Neural cell (in vitro differentiated cells): ENCODE results near the gene CCNK. TPM values are rescaled to one million over a fixed set of nuclear protein-coding genes. Genes with fewer than 3 reads are reported as not detected.
A peak's percentile ranks its signal among the peaks of the same experiment; 100 is the strongest.

ENCODE experiments used
- H2AFZ ChIP-seq: fragments of 200-600, 300-800 bp; sonication (generic), shearing (Covaris generic); 2 replicates; pipeline ENCODE4 v1.6.0; 2014; ENCODE audit warnings: low read depth, mild to moderate bottlenecking, antibody characterized with exemption, low read length, moderate library complexity
- H3F3A ChIP-seq: fragments of 200-600 bp; shearing (Covaris generic); 2 replicates; pipeline ENCODE4 v1.6.1; 2016; ENCODE audit warnings: mild to moderate bottlenecking, moderate library complexity, mixed read lengths, antibody characterized with exemption, low read length; ENCODE audit not compliant: insufficient read depth, poor library complexity, severe bottlenecking
- H3K27ac ChIP-seq: fragments of 200-600, 300-800 bp; sonication (generic), shearing (Covaris generic); 2 replicates; pipeline ENCODE4 v1.5.1; 2014; ENCODE audit warnings: mild to moderate bottlenecking, low read length, moderate library complexity
- H3K27me3 ChIP-seq: fragments of 300-800, 200-600 bp; sonication (generic), shearing (Covaris generic); 2 replicates; pipeline ENCODE4 v1.6.0; 2014; ENCODE audit warnings: mild to moderate bottlenecking, low read depth, low read length, moderate library complexity; ENCODE audit not compliant: insufficient read depth
- H3K36me3 ChIP-seq: fragments of 300-800, 200-600 bp; sonication (generic), shearing (Covaris generic); 2 replicates; pipeline ENCODE4 v1.5.1; 2014; ENCODE audit warnings: mild to moderate bottlenecking, antibody characterized with exemption, low read length, moderate library complexity; ENCODE audit not compliant: insufficient read depth
- H3K4me2 ChIP-seq: fragments of 300-800, 200-600 bp; sonication (generic), shearing (Covaris generic); 2 replicates; pipeline ENCODE4 v1.6.0; 2014; ENCODE audit warnings: mild to moderate bottlenecking, low read length
- H3K4me3 ChIP-seq: fragments of 300-800, 200-600 bp; sonication (generic), shearing (Covaris generic); 2 replicates; pipeline ENCODE4 v1.5.1; 2014; ENCODE audit warnings: mild to moderate bottlenecking, low read length, moderate library complexity
- H3K79me2 ChIP-seq: fragments of 200-600 bp; shearing (Covaris generic); replicated peaks from 2 replicates; pipeline ENCODE4 v1.6.0; 2014; ENCODE audit warnings: mild to moderate bottlenecking, low read length, moderate library complexity; ENCODE audit not compliant: insufficient read depth
- H3K9ac ChIP-seq: fragments of 300-800, 200-600 bp; sonication (generic), shearing (Covaris generic); 2 replicates; pipeline ENCODE4 v1.6.1; 2016; ENCODE audit warnings: mild to moderate bottlenecking, low read length, mixed read lengths
- H3K9me2 ChIP-seq: fragments of 200-600 bp; shearing (Covaris generic); 2 replicates; pipeline ENCODE4 v1.6.1; 2016; ENCODE audit warnings: mild to moderate bottlenecking, low read length, mixed read lengths; ENCODE audit not compliant: insufficient read depth
- H3K9me3 ChIP-seq: fragments of 200-600, 300-800 bp; sonication (generic), shearing (Covaris generic); 2 replicates; pipeline ENCODE4 v1.6.1; 2016; ENCODE audit warnings: mild to moderate bottlenecking, mixed run types, low read length, moderate library complexity, mixed read lengths
- H4K20me1 ChIP-seq: fragments of 200-600 bp; shearing (Covaris generic); 2 replicates; pipeline ENCODE4 v1.6.1; 2016; ENCODE audit warnings: mild to moderate bottlenecking, mixed run types; ENCODE audit not compliant: insufficient read depth
- CTCF ChIP-seq: fragments of 450-650 bp; IDR thresholded peaks from 2 replicates; pipeline ENCODE4 v1.5.1; 2014; ENCODE audit warnings: antibody characterized with exemption, mild to moderate bottlenecking, moderate library complexity; ENCODE audit not compliant: poor library complexity, severe bottlenecking
- EP300 ChIP-seq: fragments of 450-650 bp; conservative IDR thresholded peaks from 2 replicates; pipeline ENCODE4 v1.6.1; 2014; ENCODE audit warnings: antibody characterized with exemption, mild to moderate bottlenecking, moderate library complexity; ENCODE audit not compliant: poor library complexity, severe bottlenecking
- EZH2 ChIP-seq: fragments of 200-600, 300-800 bp; shearing (Covaris generic), sonication (generic); IDR thresholded peaks from 2 replicates; pipeline ENCODE4 v1.6.1; 2014; ENCODE audit warnings: antibody characterized with exemption, low read length, borderline replicate concordance, mild to moderate bottlenecking; ENCODE audit not compliant: insufficient read depth, poor library complexity, severe bottlenecking
- MXI1 ChIP-seq: fragments of 450-650 bp; conservative IDR thresholded peaks from 2 replicates; pipeline ENCODE4 v1.6.1; 2014; ENCODE audit warnings: antibody characterized with exemption, mild to moderate bottlenecking; ENCODE audit not compliant: poor library complexity, severe bottlenecking
- POLR2AphosphoS5 ChIP-seq: IDR thresholded peaks from 2 replicates; pipeline ENCODE4 v1.6.1; 2012
- RAD21 ChIP-seq: fragments of 450-650 bp; conservative IDR thresholded peaks from 2 replicates; pipeline ENCODE4 v1.6.1; 2014; ENCODE audit warnings: antibody characterized with exemption, mild to moderate bottlenecking, moderate library complexity
- SMC3 ChIP-seq: fragments of 450-650 bp; conservative IDR thresholded peaks from 2 replicates; pipeline ENCODE4 v1.6.1; 2014; ENCODE audit warnings: antibody characterized with exemption, mild to moderate bottlenecking, moderate library complexity; ENCODE audit not compliant: poor library complexity
- TAF1 ChIP-seq: IDR thresholded peaks from 2 replicates; pipeline ENCODE4 v1.6.1; 2012; ENCODE audit warnings: low read depth
- polyA minus RNA-seq: library from RNA; depleted of rRNA, polyadenylated mRNA; stranded (reverse); fragments of >200 nt; gene quantifications from 2 replicates; pipeline ENCODE4 v1.2.3, GENCODE V29; 2014
- polyA plus RNA-seq: library from polyadenylated mRNA; depleted of rRNA; stranded (reverse); fragments of >200 nt; gene quantifications from 2 replicates; pipeline ENCODE4 v1.2.3, GENCODE V29; 2014
- TF ChIP-seq, protein P1 (sequence below): IDR thresholded peaks from 2 replicates; pipeline ENCODE4 v1.6.1; 2012; ENCODE audit warnings: borderline replicate concordance

CCNK gene
- polyA plus RNA-seq = 11.2 and 20.1 TPM in 2 replicates
- 21.2 and 36.7 TPM in 2 replicates for polyA minus RNA-seq

DNA sequence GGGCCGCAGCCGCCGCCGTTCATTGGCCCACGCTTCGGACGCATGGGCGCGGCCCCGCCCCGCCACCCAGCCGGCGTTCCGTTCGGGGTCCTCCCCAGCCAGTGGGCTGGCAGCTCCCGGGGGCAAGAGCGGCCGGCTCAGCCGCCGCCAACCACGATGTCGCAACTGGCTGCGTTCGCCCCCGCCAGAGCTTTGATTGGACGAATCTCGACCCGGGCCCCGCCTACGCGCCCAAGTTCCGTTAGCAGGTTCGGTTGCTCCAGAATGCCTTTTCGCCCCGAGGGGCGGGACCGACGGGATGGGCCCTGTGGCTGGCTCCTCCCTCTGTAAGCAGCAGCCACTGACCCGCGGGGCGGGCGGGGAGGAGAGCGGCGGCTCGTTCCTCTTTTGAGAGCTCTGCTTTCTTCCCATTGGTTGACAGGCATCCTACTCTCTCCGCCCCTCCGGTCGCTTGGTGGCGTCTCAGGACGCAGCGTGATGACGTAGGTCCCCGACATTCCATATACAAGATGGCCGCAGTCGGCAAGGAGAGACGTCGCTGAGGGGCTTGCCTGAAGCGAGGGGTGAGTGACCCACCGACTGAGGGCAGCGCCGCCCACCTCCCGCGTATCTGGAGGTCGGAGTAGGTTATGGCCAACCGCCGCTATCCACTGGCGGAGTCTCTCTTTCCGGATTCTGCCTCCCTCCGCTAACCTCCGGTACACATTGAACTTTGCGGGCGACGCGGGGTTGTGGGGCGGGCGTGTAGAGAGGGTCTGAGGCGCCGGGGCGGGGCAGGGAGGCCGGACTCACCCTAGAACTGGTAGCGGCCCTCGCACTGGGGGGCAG lies at the start of gene CCNK:
Gene CCNK, plus strand, starts transcription at position 493 of the 828 bp plus-strand sequence. CDS start 11,269 bp downstream, outside the sequence.
- Histone ChIP-seq H3K36me3 (no peaks in the 10 kb centered on the region), H3K4me2 (peak within 1 kb of the TSS; percentile 62), H3K9me2 (no peaks in the 10 kb centered on the region), H2AFZ (peak within 1 kb of the TSS; percentile 79), H3K4me3 (peak within 1 kb of the TSS; percentile 87), H3K27ac (peak within 1 kb of the TSS; percentile 80), H3K9me3 (no peaks in the 10 kb centered on the region), H4K20me1 (no peaks in the 10 kb centered on the region), H3F3A (no peaks in the 10 kb centered on the region), H3K79me2 (peaks cover 79% of the 10 kb centered on the region), H3K9ac (peak within 1 kb of the TSS; percentile 75), H3K27me3 (no peaks in the 10 kb centered on the region)
- TF ChIP-seq EZH2 = no peak
- TF ChIP-seq MXI1 = peak; percentile 86
- peak; percentile 98 for TF ChIP-seq POLR2AphosphoS5
- TF ChIP-seq TAF1 = peak; percentile 64
- TF ChIP-seq, protein P1, sequence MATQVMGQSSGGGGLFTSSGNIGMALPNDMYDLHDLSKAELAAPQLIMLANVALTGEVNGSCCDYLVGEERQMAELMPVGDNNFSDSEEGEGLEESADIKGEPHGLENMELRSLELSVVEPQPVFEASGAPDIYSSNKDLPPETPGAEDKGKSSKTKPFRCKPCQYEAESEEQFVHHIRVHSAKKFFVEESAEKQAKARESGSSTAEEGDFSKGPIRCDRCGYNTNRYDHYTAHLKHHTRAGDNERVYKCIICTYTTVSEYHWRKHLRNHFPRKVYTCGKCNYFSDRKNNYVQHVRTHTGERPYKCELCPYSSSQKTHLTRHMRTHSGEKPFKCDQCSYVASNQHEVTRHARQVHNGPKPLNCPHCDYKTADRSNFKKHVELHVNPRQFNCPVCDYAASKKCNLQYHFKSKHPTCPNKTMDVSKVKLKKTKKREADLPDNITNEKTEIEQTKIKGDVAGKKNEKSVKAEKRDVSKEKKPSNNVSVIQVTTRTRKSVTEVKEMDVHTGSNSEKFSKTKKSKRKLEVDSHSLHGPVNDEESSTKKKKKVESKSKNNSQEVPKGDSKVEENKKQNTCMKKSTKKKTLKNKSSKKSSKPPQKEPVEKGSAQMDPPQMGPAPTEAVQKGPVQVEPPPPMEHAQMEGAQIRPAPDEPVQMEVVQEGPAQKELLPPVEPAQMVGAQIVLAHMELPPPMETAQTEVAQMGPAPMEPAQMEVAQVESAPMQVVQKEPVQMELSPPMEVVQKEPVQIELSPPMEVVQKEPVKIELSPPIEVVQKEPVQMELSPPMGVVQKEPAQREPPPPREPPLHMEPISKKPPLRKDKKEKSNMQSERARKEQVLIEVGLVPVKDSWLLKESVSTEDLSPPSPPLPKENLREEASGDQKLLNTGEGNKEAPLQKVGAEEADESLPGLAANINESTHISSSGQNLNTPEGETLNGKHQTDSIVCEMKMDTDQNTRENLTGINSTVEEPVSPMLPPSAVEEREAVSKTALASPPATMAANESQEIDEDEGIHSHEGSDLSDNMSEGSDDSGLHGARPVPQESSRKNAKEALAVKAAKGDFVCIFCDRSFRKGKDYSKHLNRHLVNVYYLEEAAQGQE = peak; percentile 74
- peak; percentile 61 for TF ChIP-seq EP300
- TF ChIP-seq CTCF = no peak
- peak; percentile 22 for TF ChIP-seq RAD21
- TF ChIP-seq SMC3 = no peak

DNA sequence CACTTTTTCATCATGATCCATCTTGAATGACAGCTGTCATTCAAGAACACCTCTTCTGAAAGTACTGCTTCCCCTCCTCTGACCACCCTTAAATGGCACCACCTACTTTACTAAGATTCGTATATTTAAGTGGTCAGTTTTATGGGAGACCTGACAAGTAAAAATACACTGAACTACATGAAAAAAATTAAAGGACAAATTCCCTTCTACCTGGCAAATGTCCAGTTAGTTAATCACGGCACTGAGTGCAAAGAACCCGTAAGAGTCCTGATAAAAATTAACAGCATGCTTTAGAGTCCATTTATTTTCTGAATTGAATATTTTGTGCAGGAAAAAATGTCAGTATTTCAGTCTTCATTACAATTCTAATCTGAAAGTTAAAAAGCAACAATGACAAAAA lies 49.2 kb upstream of the CCNK start:
- no peak overlapping the region for H3K27ac ChIP-seq
- no peaks in the 10 kb centered on the region for H3K36me3 ChIP-seq
- no peak overlapping the region for H3K4me3 ChIP-seq
- no peaks in the 10 kb centered on the region for H3K27me3 ChIP-seq
- H3K9me2 ChIP-seq = no peaks in the 10 kb centered on the region
- H3F3A ChIP-seq = no peaks in the 10 kb centered on the region
- no peak overlapping the region for H3K9ac ChIP-seq
- H3K4me2 ChIP-seq = no peak overlapping the region
- H4K20me1 ChIP-seq = no peaks in the 10 kb centered on the region
- peaks cover 5% of the 10 kb centered on the region for H3K9me3 ChIP-seq
- H3K79me2 ChIP-seq = no peaks in the 10 kb centered on the region
- no peak for TF ChIP-seq POLR2AphosphoS5
- no peak overlapping the region for H2AFZ ChIP-seq
